HL-60 (cell line): Measurements from ENCODE around the gene ANKRD30B.

Experiments
- GABPA ChIP-seq: IDR thresholded peaks from 2 replicates; pipeline ENCODE4 v1.6.1; 2012; ENCODE audit warnings: low read depth
- POLR2AphosphoS5 ChIP-seq: IDR thresholded peaks from 2 replicates; pipeline ENCODE4 v1.6.1; 2012; ENCODE audit warnings: low read depth
- TF ChIP-seq, protein P1 (sequence below): IDR thresholded peaks from one replicate; pipeline ENCODE4 v1.5.1; 2011; ENCODE audit warnings: low read length, control low read depth, inconsistent platforms; ENCODE audit not compliant: insufficient read depth

DNA sequence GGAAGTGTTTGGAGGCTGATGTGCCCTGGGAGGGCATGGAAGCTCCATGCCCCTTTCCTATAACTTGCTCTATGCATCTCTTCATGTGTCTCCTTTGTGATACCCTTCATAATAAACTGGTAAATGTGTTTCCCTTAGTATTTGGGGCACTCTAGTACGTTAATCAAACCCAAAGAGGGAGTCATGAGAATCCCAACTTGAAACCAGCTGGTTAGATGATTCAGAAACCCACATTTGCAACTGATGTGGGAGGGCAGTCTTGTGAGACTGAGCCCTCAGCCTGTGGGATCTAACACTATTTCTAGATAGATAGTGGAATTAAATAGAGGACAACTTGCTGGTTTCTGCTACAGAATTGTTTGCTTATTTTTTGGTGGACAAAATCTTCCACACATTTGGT, 20.3 kb downstream of the ANKRD30B start:
- TF ChIP-seq GABPA, result no peak
- TF ChIP-seq, protein P1, sequence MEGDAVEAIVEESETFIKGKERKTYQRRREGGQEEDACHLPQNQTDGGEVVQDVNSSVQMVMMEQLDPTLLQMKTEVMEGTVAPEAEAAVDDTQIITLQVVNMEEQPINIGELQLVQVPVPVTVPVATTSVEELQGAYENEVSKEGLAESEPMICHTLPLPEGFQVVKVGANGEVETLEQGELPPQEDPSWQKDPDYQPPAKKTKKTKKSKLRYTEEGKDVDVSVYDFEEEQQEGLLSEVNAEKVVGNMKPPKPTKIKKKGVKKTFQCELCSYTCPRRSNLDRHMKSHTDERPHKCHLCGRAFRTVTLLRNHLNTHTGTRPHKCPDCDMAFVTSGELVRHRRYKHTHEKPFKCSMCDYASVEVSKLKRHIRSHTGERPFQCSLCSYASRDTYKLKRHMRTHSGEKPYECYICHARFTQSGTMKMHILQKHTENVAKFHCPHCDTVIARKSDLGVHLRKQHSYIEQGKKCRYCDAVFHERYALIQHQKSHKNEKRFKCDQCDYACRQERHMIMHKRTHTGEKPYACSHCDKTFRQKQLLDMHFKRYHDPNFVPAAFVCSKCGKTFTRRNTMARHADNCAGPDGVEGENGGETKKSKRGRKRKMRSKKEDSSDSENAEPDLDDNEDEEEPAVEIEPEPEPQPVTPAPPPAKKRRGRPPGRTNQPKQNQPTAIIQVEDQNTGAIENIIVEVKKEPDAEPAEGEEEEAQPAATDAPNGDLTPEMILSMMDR, result no peak
- no peak for TF ChIP-seq POLR2AphosphoS5
